ENCODE measurements around the gene NTS.

NTS gene

GRCh38 chr12:85843606-85844310 lies 30.3 kb upstream of the NTS start:
- no peaks in the 10 kb centered on the region for H3K36me3 ChIP-seq (ENCODE audit: insufficient read depth, low read length)
- H3K79me2 ChIP-seq (ENCODE audit: insufficient read depth, low read length) = no peaks in the 10 kb centered on the region
- no peaks in the 10 kb centered on the region for H3F3A ChIP-seq (ENCODE audit: low read depth)
- H4K20me1 ChIP-seq (ENCODE audit: insufficient read depth, low read length, poor library complexity, severe bottlenecking) = no peaks in the 10 kb centered on the region
- no peaks in the 10 kb centered on the region for H3K9me2 ChIP-seq (replicated peaks; ENCODE audit: low read depth, low read length)
- no peaks in the 10 kb centered on the region for H3K4me1 ChIP-seq (ENCODE audit: insufficient read depth, low read length, poor library complexity, severe bottlenecking)
- no peak overlapping the region for H3K4me3 ChIP-seq (ENCODE audit: low read length, poor library complexity, severe bottlenecking)
- no peak overlapping the region for H3K9ac ChIP-seq (ENCODE audit: low read depth, low read length, poor library complexity, severe bottlenecking)
- H3K27me3 ChIP-seq (ENCODE audit: insufficient read depth, low read length, poor library complexity, severe bottlenecking) = no peaks in the 10 kb centered on the region
- no peaks in the 10 kb centered on the region for H3K9me3 ChIP-seq (ENCODE audit: insufficient read depth, low read depth, low read length)
- no peak overlapping the region for H2AFZ ChIP-seq (ENCODE audit: low read length)
- H3K4me2 ChIP-seq (ENCODE audit: low read depth, low read length, poor library complexity, severe bottlenecking) = no peak overlapping the region
- TF ChIP-seq EZH2phosphoT487 (IDR thresholded peaks at IDR 0.05; ENCODE audit: borderline replicate concordance) = no peak
- TF ChIP-seq CTCF (conservative IDR thresholded peaks at IDR 0.05; ENCODE audit: low read length) = no peak

GRCh38 chr12:85849344-85849743 lies 24.8 kb upstream of the NTS start:
- H3K9me3 ChIP-seq (ENCODE audit: insufficient read depth, low read depth, low read length) = no peaks in the 10 kb centered on the region
- TF ChIP-seq EZH2phosphoT487 (IDR thresholded peaks at IDR 0.05; ENCODE audit: borderline replicate concordance) = no peak

GRCh38 chr12:85855305-85855704 lies 18.8 kb upstream of the NTS start:
- Histone ChIP-seq H3K9me2 (replicated peaks; ENCODE audit: low read depth, low read length) (no peaks in the 10 kb centered on the region), H3K4me1 (ENCODE audit: insufficient read depth, low read length, poor library complexity, severe bottlenecking) (no peaks in the 10 kb centered on the region), H3K4me3 (ENCODE audit: low read length, poor library complexity, severe bottlenecking) (no peak overlapping the region)

More at GRCh38 chr12:85849344-85849743, 24.8 kb upstream of the NTS start:
- H3K4me2 ChIP-seq (ENCODE audit: low read depth, low read length, poor library complexity, severe bottlenecking) = no peak overlapping the region
- no peaks in the 10 kb centered on the region for H3K36me3 ChIP-seq (ENCODE audit: insufficient read depth, low read length)
- H3K4me1 ChIP-seq (ENCODE audit: insufficient read depth, low read length, poor library complexity, severe bottlenecking) = no peaks in the 10 kb centered on the region
- no peaks in the 10 kb centered on the region for H3F3A ChIP-seq (ENCODE audit: low read depth)
- no peaks in the 10 kb centered on the region for H3K79me2 ChIP-seq (ENCODE audit: insufficient read depth, low read length)
- no peaks in the 10 kb centered on the region for H3K9me2 ChIP-seq (replicated peaks; ENCODE audit: low read depth, low read length)
- no peaks in the 10 kb centered on the region for H3K27me3 ChIP-seq (ENCODE audit: insufficient read depth, low read length, poor library complexity, severe bottlenecking)
- no peak overlapping the region for H3K9ac ChIP-seq (ENCODE audit: low read depth, low read length, poor library complexity, severe bottlenecking)
- no peak overlapping the region for H2AFZ ChIP-seq (ENCODE audit: low read length)
- H4K20me1 ChIP-seq (ENCODE audit: insufficient read depth, low read length, poor library complexity, severe bottlenecking) = no peaks in the 10 kb centered on the region
- H3K4me3 ChIP-seq (ENCODE audit: low read length, poor library complexity, severe bottlenecking) = no peak overlapping the region

More at GRCh38 chr12:85855305-85855704, 18.8 kb upstream of the NTS start:
- no peak overlapping the region for H3K4me2 ChIP-seq (ENCODE audit: low read depth, low read length, poor library complexity, severe bottlenecking)
- H3K9ac ChIP-seq (ENCODE audit: low read depth, low read length, poor library complexity, severe bottlenecking) = no peak overlapping the region
- H3K36me3 ChIP-seq (ENCODE audit: insufficient read depth, low read length) = no peaks in the 10 kb centered on the region
- TF ChIP-seq EZH2phosphoT487 (IDR thresholded peaks at IDR 0.05; ENCODE audit: borderline replicate concordance) (no peak), CTCF (conservative IDR thresholded peaks at IDR 0.05; ENCODE audit: low read length) (no peak)
- H2AFZ ChIP-seq (ENCODE audit: low read length) = no peak overlapping the region
- H3K27me3 ChIP-seq (ENCODE audit: insufficient read depth, low read length, poor library complexity, severe bottlenecking) = no peaks in the 10 kb centered on the region
- no peaks in the 10 kb centered on the region for H4K20me1 ChIP-seq (ENCODE audit: insufficient read depth, low read length, poor library complexity, severe bottlenecking)
- no peaks in the 10 kb centered on the region for H3K9me3 ChIP-seq (ENCODE audit: insufficient read depth, low read depth, low read length)
- no peaks in the 10 kb centered on the region for H3F3A ChIP-seq (ENCODE audit: low read depth)
- no peaks in the 10 kb centered on the region for H3K79me2 ChIP-seq (ENCODE audit: insufficient read depth, low read length)
